ENCODE results near the gene SSR4.

- TF ChIP-seq ZBTB43 (CRISPR knock-in tag; IDR thresholded peaks at IDR 0.05): no peak
- no peak for TF ChIP-seq CTCF (IDR thresholded peaks at IDR 0.05)
- TF ChIP-seq CREM (CRISPR knock-in tag; IDR thresholded peaks at IDR 0.05): no peak
- no peak for TF ChIP-seq NR2C2 (CRISPR knock-in tag; IDR thresholded peaks at IDR 0.05)
- no peak for TF ChIP-seq SMAD3 (CRISPR knock-in tag; IDR thresholded peaks at IDR 0.05; ENCODE audit: borderline replicate concordance)
- no peak for TF ChIP-seq ZNF671 (CRISPR knock-in tag; IDR thresholded peaks at IDR 0.05)
- no peak for TF ChIP-seq HMGXB4 (CRISPR knock-in tag; IDR thresholded peaks at IDR 0.05)
- no peak for TF ChIP-seq ATF1 (CRISPR knock-in tag; IDR thresholded peaks at IDR 0.05)
Measured at GRCh38 chrX:153755136-153755535, 39.3 kb upstream of the SSR4 start.

Data from WTC11 (cell line).